ENCODE data around the gene SLCO4A1.

Gene SLCO4A1

GRCh38 chr20:62688855-62689460, 46.7 kb downstream of the SLCO4A1 start:
- no peak for DNase-seq

- no peak for DNase-seq
Measured at GRCh38 chr20:62689861-62690260, 47.6 kb downstream of the SLCO4A1 start.

GRCh38 chr20:62690261-62690820, 48.0 kb downstream of the SLCO4A1 start:
- no peak for DNase-seq

DNA sequence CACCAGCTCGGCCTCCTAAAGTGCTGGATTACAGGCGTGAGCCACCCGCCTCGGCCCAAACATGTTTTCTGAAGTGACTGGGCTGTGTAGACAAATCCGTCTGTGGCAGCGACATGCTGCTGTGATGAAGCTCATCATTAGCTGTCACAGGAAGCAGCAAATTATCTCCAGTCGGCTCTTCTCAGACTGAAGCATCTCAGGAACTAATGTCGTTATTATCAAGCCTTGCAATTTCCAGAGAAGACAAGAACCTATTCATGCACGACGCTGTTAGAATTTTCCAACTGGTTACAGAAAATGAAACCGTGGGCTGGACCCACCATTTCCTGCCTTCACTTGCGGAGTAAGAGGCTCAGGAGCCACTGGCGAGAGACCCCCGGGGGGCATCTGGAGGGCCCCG, 49.2 kb downstream of the SLCO4A1 start:
- DNase-seq = no peak

DNA sequence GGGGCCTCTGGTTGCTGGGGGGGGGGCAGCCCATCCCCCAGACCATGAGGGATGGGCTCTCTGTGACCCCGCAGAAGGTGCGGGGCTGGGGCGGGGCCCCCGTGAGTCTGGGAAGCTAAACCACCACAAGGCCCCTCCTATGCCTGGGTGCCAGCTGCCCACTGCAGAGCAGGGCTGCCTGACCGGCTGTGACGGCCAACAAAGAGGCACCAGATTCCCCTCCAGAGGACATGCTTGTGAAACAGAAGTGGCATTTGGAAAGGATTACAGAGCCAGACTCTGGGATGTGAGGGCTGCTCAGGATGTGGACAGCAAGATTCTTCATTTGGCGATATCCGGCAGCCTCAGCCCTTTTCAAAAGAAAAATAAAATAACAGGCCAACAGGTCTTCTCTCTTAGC, 49.9 kb downstream of the SLCO4A1 start:
- DNase-seq = no peak

- DNase-seq = no peak
Measured at GRCh38 chr20:62692801-62693523, 50.7 kb downstream of the SLCO4A1 start.

DNA sequence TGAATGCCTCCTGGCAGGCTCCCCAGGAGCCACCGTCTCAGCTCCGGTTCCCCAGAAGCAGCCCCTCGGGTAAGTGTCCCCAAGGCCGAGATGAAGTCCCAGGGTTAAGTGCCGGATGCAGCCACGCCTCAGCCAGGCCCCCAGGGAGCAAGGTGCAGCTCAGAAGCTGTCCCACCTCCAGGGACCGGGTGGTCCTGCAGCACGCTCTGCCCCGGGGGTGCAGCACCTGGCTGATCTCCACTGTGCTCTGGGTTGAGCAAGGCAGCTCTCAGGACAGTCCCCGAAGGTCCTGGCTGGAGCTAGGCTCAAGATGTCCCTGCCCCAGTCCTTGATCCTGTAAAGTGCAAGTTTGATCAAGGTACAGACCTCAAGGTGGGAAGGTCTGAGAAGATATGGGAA, 51.2 kb downstream of the SLCO4A1 start:
- DNase-seq = no peak

DNA sequence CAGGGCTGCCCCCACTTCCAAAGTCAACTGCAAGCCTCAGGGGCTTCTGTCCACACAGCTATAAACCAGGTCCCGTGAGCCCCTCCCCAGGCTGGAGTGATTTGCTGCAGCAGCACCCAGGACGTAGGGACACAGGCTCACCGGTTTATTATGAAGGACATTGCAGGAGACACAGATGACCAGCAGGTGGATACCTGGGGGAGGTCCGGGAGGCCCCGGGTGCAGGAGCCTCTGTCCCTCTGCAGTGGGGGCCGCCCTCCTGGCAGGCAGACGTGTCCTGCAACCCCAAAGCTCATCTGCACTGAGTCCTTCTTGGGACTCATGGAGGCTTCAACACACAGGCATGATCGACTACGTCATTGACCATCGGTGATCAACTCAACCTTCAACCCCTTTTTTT, 51.8 kb downstream of the SLCO4A1 start:
- DNase-seq = no peak

GRCh38 chr20:62694868-62695267, 52.6 kb downstream of the SLCO4A1 start:
- DNase-seq = no peak

DNA sequence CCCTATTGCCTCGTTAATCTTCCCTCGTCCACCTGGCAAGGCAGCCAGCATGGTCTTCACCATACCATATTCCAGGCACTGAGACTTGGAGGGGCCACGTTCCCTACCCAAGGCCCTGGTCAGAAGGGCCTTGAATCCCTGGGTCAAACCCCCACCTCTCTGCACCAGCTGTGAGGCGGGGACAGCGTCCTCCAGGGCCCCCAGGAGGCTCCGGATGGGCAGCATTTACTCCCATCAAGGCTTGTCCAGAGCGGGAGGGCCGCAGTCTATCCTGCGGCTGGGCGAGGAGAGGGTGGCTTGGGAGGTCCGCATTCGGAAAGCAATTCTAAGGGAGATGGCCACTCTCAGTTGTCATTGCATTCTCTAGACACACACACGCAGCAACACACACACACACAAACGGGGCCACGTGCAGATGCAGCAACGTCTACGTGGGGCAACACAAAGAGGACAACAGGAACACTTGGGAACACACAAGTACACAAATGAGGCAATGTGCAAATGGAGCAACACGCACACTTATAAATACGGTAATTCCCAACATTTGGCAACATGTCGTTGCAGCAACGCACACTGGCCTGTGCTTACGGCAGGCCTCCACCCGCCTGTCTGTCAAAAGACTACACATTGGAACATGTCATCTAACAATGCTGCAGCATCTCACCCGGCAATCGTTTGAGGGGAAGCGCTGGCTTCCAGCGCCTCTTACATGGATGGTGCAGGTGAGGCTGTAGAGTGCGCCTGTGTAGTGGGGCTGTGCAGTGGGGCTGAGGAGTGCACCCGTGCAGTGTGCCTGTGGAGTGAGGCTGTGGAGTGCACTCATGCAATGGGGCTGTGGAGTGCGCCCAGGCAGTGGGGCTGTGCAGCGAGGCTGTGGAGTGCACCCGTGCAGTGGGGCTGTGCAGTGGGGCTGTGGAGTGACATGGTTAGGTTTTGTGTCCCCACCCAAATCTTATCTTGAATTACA, 53.4 kb downstream of the SLCO4A1 start:
- no peak for DNase-seq

DNA sequence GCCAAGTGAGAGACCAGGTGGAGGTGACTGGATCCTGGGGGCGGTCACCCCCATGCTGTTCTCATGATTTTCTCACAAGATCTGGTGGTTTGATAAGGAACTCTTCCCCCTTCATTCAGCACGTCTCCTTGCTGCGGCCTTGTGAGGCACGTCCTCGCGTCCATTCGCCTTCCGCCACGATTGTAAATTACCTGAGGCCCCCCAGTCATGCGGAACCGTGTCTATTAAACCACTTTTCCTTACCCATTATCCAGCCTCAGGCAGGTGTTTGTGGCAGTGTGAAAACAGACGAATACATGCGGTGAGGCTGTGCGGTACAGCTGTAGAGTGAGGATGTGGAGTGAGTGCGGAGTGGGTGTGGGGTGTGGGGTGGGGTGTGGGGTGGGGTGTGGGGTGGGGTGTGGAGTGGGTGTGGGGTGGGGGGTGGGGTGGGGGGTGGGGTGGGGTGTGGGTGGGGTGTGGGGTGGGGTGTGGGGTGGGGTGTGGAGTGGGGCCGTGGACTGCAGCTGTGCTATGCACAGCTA, 54.2 kb downstream of the SLCO4A1 start:
- DNase-seq = no peak

DNA sequence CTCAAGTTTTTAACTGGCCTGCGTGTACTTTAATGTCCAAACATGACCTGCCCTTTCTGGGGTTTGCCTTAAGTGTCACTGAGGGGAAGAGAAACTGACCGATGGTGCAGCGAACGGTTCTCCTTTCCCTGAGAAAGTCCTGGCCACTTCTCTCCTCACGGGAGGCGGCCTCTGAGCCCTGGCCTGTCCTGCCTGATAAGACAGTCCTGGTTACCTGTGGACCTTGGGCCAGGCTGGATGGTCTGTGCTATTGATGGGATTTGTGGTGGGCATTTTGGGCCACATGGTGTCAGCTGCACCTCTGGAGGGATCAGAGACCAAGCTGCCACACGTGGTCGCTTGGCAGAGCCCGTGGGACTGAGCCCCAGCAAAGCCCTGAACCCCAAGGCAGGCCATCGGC, 54.7 kb downstream of the SLCO4A1 start:
- no peak for DNase-seq

DNA sequence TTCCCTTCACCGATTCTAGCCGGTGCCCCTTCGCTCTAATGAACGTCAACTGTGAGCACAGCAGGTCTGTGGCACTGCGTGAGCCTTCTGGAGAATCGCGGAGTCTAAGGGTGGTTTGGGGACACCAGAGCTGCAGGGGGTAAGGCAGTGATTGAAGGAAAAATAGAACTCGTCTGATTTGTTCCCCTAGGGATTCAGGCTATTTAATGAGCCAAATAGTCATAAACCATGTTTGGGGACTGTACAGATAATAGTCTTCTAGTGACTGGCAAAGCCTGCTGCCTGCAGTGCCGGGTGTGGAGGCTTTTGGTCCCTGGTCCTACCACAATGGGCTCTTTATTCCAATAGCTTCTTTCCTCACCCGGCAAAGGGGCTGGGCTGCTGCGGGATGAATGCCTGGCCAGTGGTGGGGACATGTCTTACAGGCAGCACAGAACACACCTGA, 55.2 kb downstream of the SLCO4A1 start:
- DNase-seq = no peak

DNA sequence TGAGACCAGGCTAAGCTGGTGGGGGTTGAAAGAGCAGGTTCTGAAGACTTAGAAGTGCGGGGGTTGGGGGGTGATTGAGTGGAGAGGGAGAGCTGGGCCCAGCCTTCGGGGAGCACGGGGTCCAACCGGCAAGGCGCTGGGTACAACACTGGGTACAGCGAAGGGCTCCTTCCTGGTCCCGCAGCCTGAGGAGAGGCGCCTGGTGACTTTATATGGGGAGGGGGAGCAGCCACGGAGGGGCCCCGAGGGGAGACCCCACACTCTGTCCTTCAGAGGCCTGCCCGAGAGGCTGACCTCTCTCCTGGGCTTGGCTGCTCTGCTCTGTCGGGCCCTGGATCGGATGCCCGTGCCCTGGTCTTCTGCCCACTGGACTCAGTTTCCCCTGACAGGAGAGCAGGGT, 55.9 kb downstream of the SLCO4A1 start:
- DNase-seq = no peak

DNA sequence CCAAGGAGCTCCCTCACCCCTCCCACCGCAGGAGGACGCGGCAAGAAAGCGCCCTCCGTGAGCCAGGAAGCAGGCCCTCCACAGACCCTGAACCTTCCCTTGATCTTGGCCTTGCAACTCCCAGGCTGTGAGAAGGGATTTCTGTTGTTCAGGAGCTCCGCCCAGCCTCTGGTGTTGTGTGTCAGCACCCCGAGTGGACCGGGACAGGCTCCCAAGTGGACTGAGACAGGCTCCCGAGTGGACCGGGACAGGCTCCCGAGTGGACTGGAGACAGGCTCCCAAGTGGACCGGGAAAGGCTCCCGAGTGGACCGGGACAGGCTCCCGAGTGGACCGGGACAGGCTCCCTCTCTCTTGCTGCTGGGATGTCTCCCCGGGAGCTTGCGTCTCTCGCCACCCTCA, 57.0 kb downstream of the SLCO4A1 start:
- DNase-seq = no peak

DNA sequence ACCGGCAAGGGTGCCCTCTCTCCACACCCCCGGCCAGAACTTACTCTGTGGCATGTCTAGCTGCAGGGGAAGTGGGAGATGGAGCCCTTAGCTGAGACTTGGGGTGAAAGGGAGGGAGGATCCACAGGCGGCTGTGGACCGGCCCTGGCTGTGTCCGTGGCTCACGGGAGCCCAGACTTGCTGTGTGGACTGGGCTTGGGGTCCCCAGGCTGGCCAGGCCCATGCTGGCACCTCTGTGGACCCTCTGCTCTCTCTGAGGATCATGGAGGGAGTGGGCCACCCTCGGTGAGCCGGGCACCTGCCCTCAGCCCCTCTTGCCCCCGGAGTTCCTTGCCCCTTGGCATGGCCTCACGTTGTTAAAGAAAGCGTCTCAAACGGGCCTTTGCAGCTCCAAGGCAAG, 57.4 kb downstream of the SLCO4A1 start:
- DNase-seq = no peak

DNA sequence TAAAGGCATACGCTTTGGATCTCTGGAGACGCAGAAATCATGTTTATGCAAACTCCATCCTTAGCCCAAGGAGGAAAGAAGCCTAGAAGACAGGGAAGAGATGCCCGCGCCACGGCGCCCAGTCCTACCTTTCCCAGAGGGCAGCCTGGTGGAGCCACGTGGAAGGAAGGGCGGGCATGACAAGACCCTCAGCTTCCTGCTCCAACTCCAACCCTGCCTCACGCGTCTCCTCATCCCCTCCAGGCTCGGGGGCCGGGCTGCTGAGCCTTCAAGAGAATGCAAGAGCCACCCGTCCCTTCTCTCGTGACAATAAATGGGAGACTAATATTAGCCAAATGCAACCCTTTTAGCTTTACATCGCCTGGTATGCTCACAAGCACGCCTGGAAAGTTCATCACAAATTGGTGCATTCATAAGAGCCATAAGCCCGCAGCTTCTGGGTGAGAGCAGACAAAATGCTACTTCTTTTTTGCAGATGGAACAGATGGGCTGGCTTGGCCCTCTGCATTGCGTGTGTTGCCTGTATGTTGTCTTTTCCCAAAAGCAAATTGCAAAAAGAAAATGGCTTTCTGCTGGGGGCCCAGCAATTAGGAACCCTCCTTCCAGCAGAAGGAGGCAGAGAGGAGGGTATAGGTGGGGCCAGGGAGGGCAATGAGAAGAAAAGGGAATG, 58.1 kb downstream of the SLCO4A1 start:
- no peak for DNase-seq

- DNase-seq = no peak
Measured at GRCh38 chr20:62701161-62702012, 59.1 kb downstream of the SLCO4A1 start.

- DNase-seq = no peak
Measured at GRCh38 chr20:62702013-62702300, 59.7 kb downstream of the SLCO4A1 start.

GRCh38 chr20:62702895-62703852, 60.9 kb downstream of the SLCO4A1 start:
- DNase-seq = no peak

DNA sequence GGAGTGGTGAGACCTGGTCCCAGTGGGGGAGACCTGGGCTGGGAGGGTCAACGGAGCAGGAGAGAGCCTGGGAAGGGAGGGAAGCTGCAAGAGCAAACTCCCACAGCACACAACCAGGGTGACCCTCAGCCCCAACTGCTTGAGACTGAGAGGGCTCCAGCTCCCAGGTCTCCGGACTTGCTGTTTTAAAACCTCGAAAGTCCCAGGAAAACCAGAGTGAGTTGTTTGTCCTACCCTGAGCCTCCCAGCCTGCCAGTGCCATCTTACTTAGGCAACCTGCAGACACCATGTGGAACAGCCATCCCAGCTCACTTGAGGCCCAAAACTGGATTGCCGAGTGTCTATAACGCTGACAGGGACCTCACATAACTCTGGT, 61.5 kb downstream of the SLCO4A1 start:
- no peak for DNase-seq

Measured in activated naive CD4-positive, alpha-beta T cell treated with anti-CD3 and anti-CD28 coated beads, Interleukin-2, amount 50 U/mL, for 16 hours (primary cell).